Fibroblast of the aortic adventitia (primary cell): ENCODE measurements around the gene EGFR. TPM values are rescaled to one million over a fixed set of nuclear protein-coding genes. Genes with fewer than 3 reads are reported as not detected.
A peak's percentile ranks its signal among the peaks of the same experiment; 100 is the strongest.

Source experiments
- DNase-seq: peaks from one replicate; pipeline ENCODE4 v3.0.0-alpha.2; 2010; ENCODE audit warnings: low read depth
- H3K4me3 ChIP-seq: 2 replicates; pipeline ENCODE4 v1.5.1; 2011; ENCODE audit warnings: low read depth, mild to moderate bottlenecking, control low read depth, low read length, moderate library complexity
- CTCF ChIP-seq: IDR thresholded peaks from 2 replicates; pipeline ENCODE4 v1.5.1; 2011; ENCODE audit warnings: mild to moderate bottlenecking, low read length, control low read depth, inconsistent platforms; ENCODE audit not compliant: insufficient read depth
- total RNA-seq: library from RNA; depleted of rRNA; stranded (reverse); fragments of >200 nt; gene quantifications from 2 replicates; pipeline ENCODE4 v1.2.3, GENCODE V29; 2012; ENCODE audit warnings: low replicate concordance

Gene EGFR
- total RNA-seq, 1 donor, result 147 TPM

- DNase-seq, result peak; percentile 78
- TF ChIP-seq CTCF, result no peak
- H3K4me3 ChIP-seq, result no peak overlapping the region
Measured at GRCh38 chr7:55071411-55072175, 52.8 kb downstream of the EGFR start.

GRCh38 chr7:55072251-55072650, 53.4 kb downstream of the EGFR start:
- no peak for TF ChIP-seq CTCF
- no peak for DNase-seq
- no peak overlapping the region for H3K4me3 ChIP-seq

GRCh38 chr7:55073051-55073511, 54.3 kb downstream of the EGFR start:
- DNase-seq, result peak; percentile 76
- no peak for TF ChIP-seq CTCF

GRCh38 chr7:55073976-55074528, 55.2 kb downstream of the EGFR start:
- DNase-seq, result peak; percentile 88
- TF ChIP-seq CTCF, result no peak
- H3K4me3 ChIP-seq, result peak overlapping the region; percentile 54

More at GRCh38 chr7:55073051-55073511, 54.3 kb downstream of the EGFR start:
- H3K4me3 ChIP-seq, result no peak overlapping the region

GRCh38 chr7:55075464-55076021, 56.7 kb downstream of the EGFR start:
- H3K4me3 ChIP-seq, result no peak overlapping the region
- no peak for DNase-seq
- TF ChIP-seq CTCF, result no peak

GRCh38 chr7:55077561-55078410, 59.0 kb downstream of the EGFR start:
- no peak for DNase-seq
- H3K4me3 ChIP-seq, result no peak overlapping the region
- no peak for TF ChIP-seq CTCF
